HG03095 (cell line): ENCODE data around the gene TRERF1.
"Not testable (repeated sequence)": the region's sequence is repeated elsewhere in the genome, so short reads cannot be mapped to it uniquely, and the experiment has no call there.

Experiments used
- ATAC-seq: cut with Tn5 transposase; IDR thresholded peaks from one replicate; pipeline ENCODE4 v1.9.1; 2021; ENCODE audit warnings: moderate library complexity; ENCODE audit not compliant: unreplicated experiment

Gene TRERF1

GRCh38 chr6:42452171-42453030 is 675 bp upstream of the TRERF1 start:
- peak; percentile 23 for ATAC-seq

- no peak for ATAC-seq
Observed at GRCh38 chr6:42450477-42451332, 1.0 kb downstream of the TRERF1 start.

- ATAC-seq = no peak
Observed at GRCh38 chr6:42449917-42450476, 1.7 kb downstream of the TRERF1 start.

- ATAC-seq = no peak
Observed at GRCh38 chr6:42448927-42449659, 2.6 kb downstream of the TRERF1 start.

GRCh38 chr6:42448391-42448790 is 3.3 kb downstream of the TRERF1 start:
- no peak for ATAC-seq

- no peak for ATAC-seq
Observed at GRCh38 chr6:42446996-42447395, 4.7 kb downstream of the TRERF1 start.

- ATAC-seq = no peak
Observed at GRCh38 chr6:42446370-42446769, 5.4 kb downstream of the TRERF1 start.

GRCh38 chr6:42445955-42446354 is 5.8 kb downstream of the TRERF1 start:
- ATAC-seq = not testable (repeated sequence)

GRCh38 chr6:42443312-42444060 is 8.2 kb downstream of the TRERF1 start:
- ATAC-seq = no peak

GRCh38 chr6:42441697-42442081 is 10.0 kb downstream of the TRERF1 start:
- ATAC-seq = no peak

- no peak for ATAC-seq
Observed at GRCh38 chr6:42440778-42441696, 10.7 kb downstream of the TRERF1 start.

- ATAC-seq = no peak
Observed at GRCh38 chr6:42440027-42440426, 11.7 kb downstream of the TRERF1 start.

- ATAC-seq = no peak
Observed at GRCh38 chr6:42436825-42437224, 14.9 kb downstream of the TRERF1 start.

GRCh38 chr6:42434237-42434636 is 17.5 kb downstream of the TRERF1 start:
- no peak for ATAC-seq

- no peak for ATAC-seq
Observed at GRCh38 chr6:42433409-42433808, 18.3 kb downstream of the TRERF1 start.

- ATAC-seq = no peak
Observed at GRCh38 chr6:42431877-42432276, 19.8 kb downstream of the TRERF1 start.

- ATAC-seq = no peak
Observed at GRCh38 chr6:42431356-42431755, 20.4 kb downstream of the TRERF1 start.

GRCh38 chr6:42429836-42430235 is 21.9 kb downstream of the TRERF1 start:
- no peak for ATAC-seq

GRCh38 chr6:42429042-42429585 is 22.6 kb downstream of the TRERF1 start:
- no peak for ATAC-seq
